Ectodermal cell (in vitro differentiated cells): Measurements from ENCODE around the gene PTBP1.

Experiments used
- H3K27ac ChIP-seq: 2 replicates; pipeline ENCODE4 v1.7.0; 2013; ENCODE audit warnings: mild to moderate bottlenecking, low read depth, low read length; ENCODE audit not compliant: insufficient read depth, poor library complexity, severe bottlenecking
- H3K27me3 ChIP-seq: 2 replicates; pipeline ENCODE4 v1.7.0; 2013; ENCODE audit warnings: mild to moderate bottlenecking, low read length; ENCODE audit not compliant: insufficient read depth, control insufficient read depth, poor library complexity, severe bottlenecking
- H3K36me3 ChIP-seq: one replicate; pipeline ENCODE4 v1.7.0; 2013; ENCODE audit warnings: low read length; ENCODE audit not compliant: control insufficient read depth, insufficient read depth
- H3K4me1 ChIP-seq: one replicate; pipeline ENCODE4 v1.7.0; 2013; ENCODE audit warnings: low read length; ENCODE audit not compliant: control insufficient read depth, insufficient read depth
- H3K4me3 ChIP-seq: 2 replicates; pipeline ENCODE4 v1.7.0; 2013; ENCODE audit warnings: low read depth, low read length, control low read depth; ENCODE audit not compliant: insufficient read depth
- H3K9me3 ChIP-seq: 2 replicates; pipeline ENCODE4 v1.7.0; 2013; ENCODE audit warnings: mild to moderate bottlenecking, low read length, moderate library complexity; ENCODE audit not compliant: control insufficient read depth
- WGBS, 2 experiments: methylation state at CpG; one replicate each; pipeline ENCODE4 v1.1.7; 2013; ENCODE audit warnings: missing lambda C conversion rate in 2 of 2; 5-methylcytosine and 5-hydroxymethylcytosine counted together

The PTBP1 gene

DNA sequence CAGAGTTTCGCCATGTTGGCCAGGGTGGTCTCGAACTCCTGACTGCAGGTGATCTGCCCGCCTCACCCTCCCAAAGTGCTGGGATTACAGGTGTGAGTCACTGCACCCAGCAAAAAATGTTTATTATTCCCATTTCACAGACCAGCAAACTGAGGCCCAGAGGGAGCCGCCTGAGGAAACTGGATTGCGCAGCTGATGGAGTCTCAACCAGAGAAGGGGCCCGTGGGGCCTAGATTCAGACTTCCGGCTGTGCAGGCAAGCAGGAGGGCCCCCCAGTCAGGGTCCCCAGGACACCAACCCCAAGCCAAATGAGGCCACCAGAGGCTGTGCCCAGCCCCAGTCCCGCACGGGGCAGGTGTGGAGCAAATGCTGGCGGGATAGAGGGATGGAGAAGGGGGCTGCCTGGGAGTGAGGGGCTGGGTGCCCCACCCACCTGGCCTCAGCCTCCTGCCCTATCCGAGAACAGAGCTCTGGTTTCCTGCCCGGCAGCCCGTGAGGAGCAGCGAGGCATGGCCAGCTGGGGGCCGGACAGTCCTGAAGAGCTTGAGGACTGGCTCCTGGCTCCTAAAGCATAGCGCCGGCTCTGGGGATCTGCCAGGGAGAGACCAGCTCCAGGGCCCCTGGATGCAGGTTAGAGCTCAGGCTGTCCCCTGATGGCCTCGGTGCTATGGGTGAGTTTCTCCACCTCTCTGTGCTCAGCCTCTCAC lies 24.4 kb upstream of the PTBP1 start:
- Histone ChIP-seq H3K36me3 (no peaks in the 10 kb centered on the region), H3K27me3 (no peaks in the 10 kb centered on the region), H3K9me3 (no peaks in the 10 kb centered on the region), H3K27ac (no peak overlapping the region), H3K4me1 (no peaks in the 10 kb centered on the region), H3K4me3 (no peak overlapping the region)
- 65 to 69% methylated on average over 18 of the region's 18 CpGs for WGBS, 2 experiments

DNA sequence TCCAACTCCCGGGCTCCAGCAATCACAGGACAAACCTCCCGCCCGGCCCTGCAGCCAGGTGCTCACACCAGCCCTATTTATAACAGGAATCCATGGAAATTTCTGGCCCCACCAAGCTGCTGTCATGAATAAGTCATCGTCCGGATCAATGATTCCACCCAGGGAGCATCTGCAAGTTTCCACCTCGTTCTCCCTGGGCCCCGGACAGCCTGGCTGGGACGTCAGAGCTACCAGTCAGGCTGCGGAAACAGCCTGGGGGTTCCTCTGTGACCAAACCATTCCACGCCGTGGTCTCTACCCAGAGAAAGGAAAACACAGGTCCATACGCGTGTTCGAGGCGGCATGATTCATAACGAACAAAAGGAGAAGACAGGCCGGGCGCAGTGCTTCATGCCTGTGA lies 20.7 kb upstream of the PTBP1 start:
- Histone ChIP-seq H3K4me1 (no peaks in the 10 kb centered on the region), H3K27me3 (no peaks in the 10 kb centered on the region), H3K9me3 (no peaks in the 10 kb centered on the region), H3K36me3 (no peaks in the 10 kb centered on the region), H3K4me3 (no peak overlapping the region), H3K27ac (no peak overlapping the region)
- 89 to 91% methylated on average over 18 of the region's 18 CpGs for WGBS, 2 experiments

DNA sequence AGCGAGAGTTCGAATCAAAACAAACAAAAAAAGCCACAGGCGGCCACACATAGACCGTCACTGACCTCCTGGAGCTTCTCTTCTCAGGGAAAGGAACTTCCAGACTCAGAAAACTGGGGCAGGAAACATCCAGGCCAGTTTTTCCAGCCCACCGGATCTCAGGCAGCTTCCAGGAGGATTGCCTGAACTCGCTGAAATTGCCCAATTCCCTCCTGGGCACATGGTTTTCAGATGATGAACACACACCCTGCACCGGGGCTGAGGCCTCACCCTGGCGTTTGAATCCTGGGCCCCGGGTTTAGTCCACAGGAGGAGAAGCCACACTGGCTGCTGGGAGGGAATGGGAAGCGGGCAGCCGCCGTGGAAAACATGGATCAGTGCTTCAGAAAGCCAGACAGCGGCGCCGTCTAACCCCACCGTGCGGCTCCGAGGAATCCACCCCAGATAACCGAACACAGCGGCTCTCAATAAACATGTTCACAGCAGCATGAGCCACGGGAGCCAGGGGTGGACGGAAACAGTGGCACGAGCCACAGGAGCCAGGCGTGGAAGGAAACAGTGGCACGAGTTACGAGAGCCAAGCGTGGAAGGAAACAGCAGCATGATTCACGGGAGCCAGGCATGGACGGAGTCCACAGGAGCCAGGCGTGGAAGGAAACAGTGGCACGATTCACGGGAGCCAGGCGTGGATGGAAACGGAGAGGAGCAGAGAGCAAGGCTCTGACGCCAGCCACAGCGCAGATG lies 18.2 kb upstream of the PTBP1 start:
- no peak overlapping the region for H3K4me3 ChIP-seq
- peaks cover 17% of the 10 kb centered on the region for H3K4me1 ChIP-seq
- H3K27ac ChIP-seq, result no peak overlapping the region
- 86 to 87% methylated on average over 36 of the region's 36 CpGs for WGBS, 2 experiments
- no peaks in the 10 kb centered on the region for H3K9me3 ChIP-seq
- no peaks in the 10 kb centered on the region for H3K36me3 ChIP-seq
- H3K27me3 ChIP-seq, result no peaks in the 10 kb centered on the region

DNA sequence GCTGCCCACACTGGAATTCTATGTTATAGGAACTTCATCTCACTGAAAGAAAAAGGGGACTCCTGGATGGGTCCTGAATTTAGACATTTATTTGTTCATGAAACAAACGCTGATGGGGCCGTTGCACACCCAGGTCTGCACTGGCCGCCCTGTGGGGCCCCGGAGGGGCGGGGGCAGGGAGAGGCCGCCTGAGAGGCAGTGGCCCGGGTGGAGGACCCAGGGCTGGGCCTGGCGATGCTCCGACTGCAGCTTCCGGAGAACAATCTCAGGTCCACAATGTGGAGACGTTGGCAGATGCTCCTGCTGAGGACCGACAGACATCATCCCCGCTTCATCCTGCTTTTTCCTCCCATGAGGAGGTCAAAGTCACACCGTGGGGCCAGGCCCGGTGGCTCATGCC lies 16.3 kb upstream of the PTBP1 start:
- Histone ChIP-seq H3K27me3 (no peaks in the 10 kb centered on the region), H3K27ac (no peak overlapping the region), H3K36me3 (no peaks in the 10 kb centered on the region), H3K9me3 (no peaks in the 10 kb centered on the region), H3K4me1 (peaks cover 17% of the 10 kb centered on the region), H3K4me3 (no peak overlapping the region)
- 91 to 93% methylated on average over 15 of the region's 15 CpGs for WGBS, 2 experiments

DNA sequence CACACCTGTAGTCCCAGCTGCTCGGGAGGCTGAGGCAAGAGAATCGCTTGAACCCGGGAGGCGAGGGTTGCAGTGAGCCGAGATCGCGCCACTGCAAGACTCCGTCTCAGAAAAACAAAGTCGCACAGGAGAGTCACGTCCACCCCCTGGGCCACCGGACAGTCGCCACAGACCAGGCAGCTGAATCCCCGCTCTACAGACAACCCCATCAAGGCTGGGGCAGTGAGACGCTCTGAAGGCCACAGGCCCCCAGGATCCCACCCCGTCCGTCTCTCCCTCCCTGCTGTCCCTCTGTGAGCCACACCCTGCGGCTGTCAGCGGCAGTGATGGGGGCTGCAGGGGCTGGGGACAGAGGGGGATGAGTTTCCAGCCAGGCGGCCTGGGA lies 15.5 kb upstream of the PTBP1 start:
- Histone ChIP-seq H3K36me3 (no peaks in the 10 kb centered on the region), H3K27ac (no peak overlapping the region), H3K27me3 (no peaks in the 10 kb centered on the region), H3K4me1 (peaks cover 17% of the 10 kb centered on the region), H3K9me3 (no peaks in the 10 kb centered on the region), H3K4me3 (peak overlapping the region; percentile 10)
- 70% methylated on average over 19 of the region's 19 CpGs for WGBS, 2 experiments

DNA sequence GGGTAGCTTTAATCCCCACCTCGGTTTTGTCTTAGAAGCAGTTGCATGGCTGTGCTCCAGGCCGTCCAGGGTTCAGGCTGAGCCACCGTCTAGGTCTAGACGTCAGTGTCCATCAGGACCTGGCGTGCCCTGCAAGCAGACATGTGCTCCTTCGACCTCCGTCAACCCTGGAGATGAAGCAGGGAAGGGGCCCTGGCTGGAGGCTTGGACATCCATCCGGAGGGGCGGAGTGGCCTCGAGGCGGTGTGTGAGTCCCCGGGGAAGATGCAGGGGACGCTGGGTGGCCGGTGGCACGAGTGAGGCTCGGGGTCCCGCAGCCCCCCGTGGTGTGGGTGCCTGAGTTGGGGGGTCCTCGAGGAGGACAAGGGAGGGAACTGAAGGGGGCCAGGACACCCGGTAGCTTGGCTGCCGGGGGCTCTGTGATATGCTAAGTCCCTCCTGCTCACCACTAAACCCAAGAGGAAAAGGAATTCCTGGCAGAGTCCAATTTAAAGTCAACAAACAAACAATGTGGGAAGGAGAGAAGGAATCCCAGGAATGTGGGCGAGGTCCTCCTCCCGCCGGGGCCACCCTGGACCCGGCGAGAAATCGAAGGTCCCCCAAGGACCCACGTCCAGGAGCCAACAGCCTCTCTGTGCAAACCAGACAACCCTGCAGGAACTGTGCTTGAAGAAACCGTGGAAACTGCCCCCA lies 14.9 kb upstream of the PTBP1 start:
- Histone ChIP-seq H3K4me1 (peaks cover 17% of the 10 kb centered on the region), H3K27ac (peak overlapping the region; percentile 82), H3K27me3 (no peaks in the 10 kb centered on the region), H3K9me3 (no peaks in the 10 kb centered on the region), H3K36me3 (no peaks in the 10 kb centered on the region), H3K4me3 (peak overlapping the region; percentile 11)
- 9 to 10% methylated on average over 29 of the region's 29 CpGs for WGBS, 2 experiments

DNA sequence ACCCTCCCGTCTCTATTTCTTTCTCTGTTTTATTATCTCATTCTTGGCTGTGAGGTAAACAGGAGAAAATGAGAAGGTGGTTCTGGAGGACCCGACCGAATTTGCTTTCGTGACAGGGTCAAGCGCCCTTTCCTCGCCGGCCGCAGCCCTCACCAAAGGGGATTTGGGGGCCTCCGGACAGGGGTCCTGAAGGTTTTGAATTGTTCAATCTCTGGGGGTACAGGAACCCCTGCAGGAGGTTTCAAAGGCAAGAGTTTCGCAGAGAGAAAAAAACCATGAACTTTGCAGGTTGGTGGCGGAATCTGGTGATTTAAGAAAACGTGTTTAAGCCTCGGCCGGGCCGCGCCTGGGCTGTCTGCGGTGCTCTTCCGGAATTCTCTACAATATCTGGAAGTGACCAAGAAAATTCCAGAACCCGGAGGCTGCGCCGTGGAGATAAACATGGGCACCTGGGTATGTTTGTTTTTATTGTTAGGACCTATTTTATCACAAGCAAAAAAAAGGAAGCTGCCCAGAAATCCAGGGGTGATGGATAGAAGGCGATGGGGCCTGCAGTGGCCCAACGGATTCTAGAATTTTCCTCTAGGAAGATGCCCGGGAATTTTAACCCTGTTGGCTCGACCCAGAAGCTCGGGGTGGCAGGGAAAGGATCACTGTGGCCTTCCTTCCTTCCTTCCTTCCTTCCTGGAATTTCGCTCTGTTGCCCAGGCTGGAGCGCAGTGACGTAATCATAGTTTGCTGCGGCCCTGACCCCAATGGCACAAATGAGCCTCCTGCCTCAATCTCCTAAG lies 14.2 kb upstream of the PTBP1 start:
- H3K4me1 ChIP-seq, result peaks cover 17% of the 10 kb centered on the region
- peak overlapping the region; percentile 11 for H3K4me3 ChIP-seq
- no peaks in the 10 kb centered on the region for H3K9me3 ChIP-seq
- H3K27me3 ChIP-seq, result no peaks in the 10 kb centered on the region
- WGBS, 2 experiments, result 70% methylated on average over 30 of the region's 30 CpGs
- H3K27ac ChIP-seq, result peak overlapping the region; percentile 31
- no peaks in the 10 kb centered on the region for H3K36me3 ChIP-seq

DNA sequence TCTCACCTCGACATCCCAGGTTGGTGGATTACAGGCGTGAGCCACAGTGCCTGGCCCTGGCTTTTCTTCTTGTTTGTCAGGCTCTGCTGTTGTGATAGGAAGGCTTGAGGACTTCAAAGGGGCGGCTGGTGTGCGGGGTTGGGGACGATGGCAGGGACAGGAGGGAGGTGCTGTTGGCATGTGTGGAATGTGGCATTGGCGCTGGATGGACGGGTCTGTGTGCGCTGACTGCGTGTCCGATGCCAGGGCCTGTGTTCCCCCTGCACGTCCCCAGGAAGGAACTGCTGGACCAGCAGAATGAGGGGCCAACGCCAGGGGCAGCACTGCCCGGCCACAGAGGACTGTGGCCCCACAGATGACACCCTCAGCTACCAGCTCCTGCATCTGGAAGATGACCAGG lies 12.7 kb upstream of the PTBP1 start:
- no peaks in the 10 kb centered on the region for H3K9me3 ChIP-seq
- H3K36me3 ChIP-seq, result no peaks in the 10 kb centered on the region
- no peak overlapping the region for H3K4me3 ChIP-seq
- peaks cover 28% of the 10 kb centered on the region for H3K4me1 ChIP-seq
- no peaks in the 10 kb centered on the region for H3K27me3 ChIP-seq
- no peak overlapping the region for H3K27ac ChIP-seq
- 95 to 96% methylated on average over 13 of the region's 13 CpGs for WGBS, 2 experiments

DNA sequence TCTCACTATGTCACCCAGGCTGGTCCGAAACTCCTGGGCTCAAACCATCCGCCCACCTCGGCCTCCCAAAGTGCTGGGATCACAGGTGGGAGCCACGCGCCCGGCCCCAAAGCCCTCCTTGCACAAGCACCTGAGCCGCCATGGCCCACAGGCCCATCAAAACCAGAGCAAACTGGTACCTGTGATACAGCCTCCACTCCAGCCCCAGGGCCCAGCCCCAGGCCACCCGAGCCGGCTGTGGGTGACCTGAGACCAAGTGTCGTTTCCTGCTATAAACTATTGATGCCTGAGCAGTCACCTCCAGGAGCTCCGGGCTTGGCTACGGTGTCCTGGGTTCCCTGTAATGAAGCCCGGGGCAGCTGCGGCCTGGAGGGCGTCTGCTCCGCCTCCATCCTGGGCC lies 9.7 kb upstream of the PTBP1 start:
- H3K27me3 ChIP-seq, result no peaks in the 10 kb centered on the region
- 89% methylated on average over 16 of the region's 16 CpGs for WGBS, 2 experiments
- no peak overlapping the region for H3K27ac ChIP-seq
- H3K36me3 ChIP-seq, result no peaks in the 10 kb centered on the region
- no peaks in the 10 kb centered on the region for H3K9me3 ChIP-seq
- H3K4me1 ChIP-seq, result peaks cover 22% of the 10 kb centered on the region
- no peak overlapping the region for H3K4me3 ChIP-seq

DNA sequence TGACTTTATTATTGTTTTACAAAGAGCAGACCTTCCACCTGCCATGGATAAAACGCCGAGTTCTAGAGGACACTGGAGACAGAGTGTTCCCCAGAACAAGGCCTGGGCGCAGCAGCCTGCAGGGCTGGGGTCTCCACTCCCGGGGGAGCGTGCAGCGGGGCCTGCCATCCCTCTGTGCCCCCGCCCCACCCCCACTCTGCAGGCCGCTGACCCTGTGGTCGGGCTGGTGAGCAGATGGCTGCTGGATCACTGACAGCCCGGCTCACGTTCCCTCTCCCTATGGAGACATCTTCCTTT lies 8.6 kb upstream of the PTBP1 start:
- H3K27me3 ChIP-seq, result no peaks in the 10 kb centered on the region
- H3K36me3 ChIP-seq, result no peaks in the 10 kb centered on the region
- no peak overlapping the region for H3K4me3 ChIP-seq
- no peaks in the 10 kb centered on the region for H3K9me3 ChIP-seq
- H3K4me1 ChIP-seq, result peaks cover 13% of the 10 kb centered on the region
- H3K27ac ChIP-seq, result no peak overlapping the region
- 68 to 75% methylated on average over 11 of the region's 11 CpGs for WGBS, 2 experiments
